ENCODE data around the gene GPC3.

Gene GPC3

GRCh38 chrX:134006484-134007161 lies 21.2 kb upstream of the GPC3 start:
- no peak for DNase-seq (ENCODE audit: low read depth)
- H3K4me3 ChIP-seq (ENCODE audit: low read depth, low read length): no peak overlapping the region
- TF ChIP-seq CTCF (IDR thresholded peaks at IDR 0.05; ENCODE audit: low read depth, low read length, missing control alignments): no peak

- no peak for DNase-seq (ENCODE audit: low read depth)
- no peak overlapping the region for H3K4me3 ChIP-seq (ENCODE audit: low read depth, low read length)
- no peak for TF ChIP-seq CTCF (IDR thresholded peaks at IDR 0.05; ENCODE audit: low read depth, low read length, missing control alignments)
Measured at GRCh38 chrX:134004084-134004483, 18.7 kb upstream of the GPC3 start.

GRCh38 chrX:134002921-134003615 lies 17.7 kb upstream of the GPC3 start:
- H3K4me3 ChIP-seq (ENCODE audit: low read depth, low read length): no peak overlapping the region
- DNase-seq (ENCODE audit: low read depth): no peak
- no peak for TF ChIP-seq CTCF (IDR thresholded peaks at IDR 0.05; ENCODE audit: low read depth, low read length, missing control alignments)

- H3K4me3 ChIP-seq (ENCODE audit: low read depth, low read length): no peak overlapping the region
- no peak for TF ChIP-seq CTCF (IDR thresholded peaks at IDR 0.05; ENCODE audit: low read depth, low read length, missing control alignments)
- DNase-seq (ENCODE audit: low read depth): no peak
Measured at GRCh38 chrX:134000260-134001245, 15.2 kb upstream of the GPC3 start.

GRCh38 chrX:133999031-133999705 lies 13.8 kb upstream of the GPC3 start:
- no peak for DNase-seq (ENCODE audit: low read depth)
- no peak overlapping the region for H3K4me3 ChIP-seq (ENCODE audit: low read depth, low read length)
- no peak for TF ChIP-seq CTCF (IDR thresholded peaks at IDR 0.05; ENCODE audit: low read depth, low read length, missing control alignments)

GRCh38 chrX:133995759-133996158 lies 10.4 kb upstream of the GPC3 start:
- TF ChIP-seq CTCF (IDR thresholded peaks at IDR 0.05; ENCODE audit: low read depth, low read length, missing control alignments): no peak
- no peak for DNase-seq (ENCODE audit: low read depth)
- H3K4me3 ChIP-seq (ENCODE audit: low read depth, low read length): no peak overlapping the region
